Breast epithelium (tissue), 4 donors: ENCODE results near the gene CPM. TPM values are rescaled to one million over a fixed set of nuclear protein-coding genes. Genes with fewer than 3 reads are reported as not detected.

Experiments
- DNase-seq, 2 donors: peaks; one replicate each; pipeline ENCODE4 v3.0.0-alpha.2; 2019; ENCODE audit warnings: low spot score in 2 of 2
- H3K27ac ChIP-seq, 2 donors: fragments of 200-600 bp; sonication (generic) in 1 of 2; one replicate each; pipeline ENCODE4 v1.5.1; 2016 to 2019; ENCODE audit warnings: mild to moderate bottlenecking in 1 of 2
- H3K27me3 ChIP-seq, 2 donors: fragments of 200-600 bp; sonication (generic) in 1 of 2; one replicate each; pipeline versions ENCODE4 v1.5.1 to v1.6.0; 2017 to 2019; ENCODE audit warnings: control low read depth in 1 of 2, mild to moderate bottlenecking in 1 of 2
- H3K36me3 ChIP-seq: fragments of 200-600 bp; one replicate; pipeline ENCODE4 v1.5.1; 2019
- H3K4me1 ChIP-seq, 2 donors: fragments of 200-600 bp; sonication (generic); one replicate each; pipeline ENCODE4 v1.5.1; 2016 to 2019; ENCODE audit warnings: control low read depth in 1 of 2
- H3K4me3 ChIP-seq, 3 donors: fragments of 200-600 bp; sonication (generic); 1 replicate in 2 of 3; 2 replicates in 1 of 3; pipeline ENCODE4 v1.5.1; 2016 to 2019; ENCODE audit warnings: mild to moderate bottlenecking in 3 of 3, moderate library complexity in 2 of 3
- H3K9me3 ChIP-seq, 2 donors: fragments of 200-600 bp; sonication (generic) in 1 of 2; one replicate each; pipeline ENCODE4 v1.5.1; 2016 to 2019; ENCODE audit warnings: control low read depth in 1 of 2
- POLR2A ChIP-seq: fragments of 450-650 bp; IDR thresholded peaks from one replicate; pipeline ENCODE4 v1.6.1; 2016; ENCODE audit warnings: antibody characterized with exemption, mild to moderate bottlenecking, moderate library complexity
- POLR2AphosphoS5 ChIP-seq, 3 donors: sonication (generic); formaldehyde crosslinking; IDR thresholded peaks; one replicate each; pipeline ENCODE4 v1.6.1; 2017; ENCODE audit warnings: antibody characterized with exemption in 3 of 3
- intact Hi-C: fragments of 100-400 bp; cut with DNase I; formaldehyde crosslinking; loops from one replicate; pipeline ENCODE4 v1.15.1; 2023; ENCODE audit warnings: low total_unique reads
- total RNA-seq, 3 donors: library from RNA; depleted of rRNA; stranded (reverse); fragments of >200 nt; gene quantifications; one replicate each; pipeline ENCODE4 v1.1.0, GENCODE V29; 2016
- TF ChIP-seq, protein P1 (sequence below), 3 donors: fragments of 450-650 bp; IDR thresholded peaks; one replicate each; pipeline ENCODE4 v1.5.1; 2016 to 2017; ENCODE audit warnings: antibody characterized with exemption in 3 of 3, mild to moderate bottlenecking in 3 of 3, moderate library complexity in 3 of 3

The CPM gene
- total RNA-seq, 3 donors from 2014 or later, result 63.4 to 1,281 (median 78.3) TPM

GRCh38 chr12:68970951-68971350 is 38.0 kb upstream of the CPM start:
- Histone ChIP-seq H3K4me3 (no peak overlapping the region), H3K27ac (no peak overlapping the region), H3K36me3 (no peaks in the 10 kb centered on the region), H3K4me1 (no peaks in the 10 kb centered on the region), H3K9me3 (no peaks in the 10 kb centered on the region), H3K27me3 (no peaks in the 10 kb centered on the region)
- intact Hi-C loops, result no loop called here
- no peak for DNase-seq
- TF ChIP-seq, protein P1, sequence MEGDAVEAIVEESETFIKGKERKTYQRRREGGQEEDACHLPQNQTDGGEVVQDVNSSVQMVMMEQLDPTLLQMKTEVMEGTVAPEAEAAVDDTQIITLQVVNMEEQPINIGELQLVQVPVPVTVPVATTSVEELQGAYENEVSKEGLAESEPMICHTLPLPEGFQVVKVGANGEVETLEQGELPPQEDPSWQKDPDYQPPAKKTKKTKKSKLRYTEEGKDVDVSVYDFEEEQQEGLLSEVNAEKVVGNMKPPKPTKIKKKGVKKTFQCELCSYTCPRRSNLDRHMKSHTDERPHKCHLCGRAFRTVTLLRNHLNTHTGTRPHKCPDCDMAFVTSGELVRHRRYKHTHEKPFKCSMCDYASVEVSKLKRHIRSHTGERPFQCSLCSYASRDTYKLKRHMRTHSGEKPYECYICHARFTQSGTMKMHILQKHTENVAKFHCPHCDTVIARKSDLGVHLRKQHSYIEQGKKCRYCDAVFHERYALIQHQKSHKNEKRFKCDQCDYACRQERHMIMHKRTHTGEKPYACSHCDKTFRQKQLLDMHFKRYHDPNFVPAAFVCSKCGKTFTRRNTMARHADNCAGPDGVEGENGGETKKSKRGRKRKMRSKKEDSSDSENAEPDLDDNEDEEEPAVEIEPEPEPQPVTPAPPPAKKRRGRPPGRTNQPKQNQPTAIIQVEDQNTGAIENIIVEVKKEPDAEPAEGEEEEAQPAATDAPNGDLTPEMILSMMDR (IDR thresholded peaks at IDR 0.05), result no peak
- TF ChIP-seq POLR2A (no peak), POLR2AphosphoS5 (IDR thresholded peaks at IDR 0.05) (no peak)

- no peak overlapping the region for H3K4me3 ChIP-seq
- DNase-seq, result no peak
- H3K4me1 ChIP-seq, result no peaks in the 10 kb centered on the region
- intact Hi-C loops, result no loop called here
- no peak for TF ChIP-seq POLR2A
- no peak for TF ChIP-seq POLR2AphosphoS5 (IDR thresholded peaks at IDR 0.05)
- TF ChIP-seq, protein P1 (IDR thresholded peaks at IDR 0.05), result no peak
- H3K36me3 ChIP-seq, result no peaks in the 10 kb centered on the region
- H3K27me3 ChIP-seq, result no peaks in the 10 kb centered on the region
- no peak overlapping the region for H3K27ac ChIP-seq
- H3K9me3 ChIP-seq, result no peaks in the 10 kb centered on the region
Observed at GRCh38 chr12:68970306-68970705, 37.3 kb upstream of the CPM start.

- Histone ChIP-seq H3K27me3 (no peaks in the 10 kb centered on the region), H3K9me3 (no peaks in the 10 kb centered on the region), H3K27ac (no peak overlapping the region), H3K4me3 (no peak overlapping the region), H3K36me3 (no peaks in the 10 kb centered on the region), H3K4me1 (no peaks in the 10 kb centered on the region)
- no peak for DNase-seq
- TF ChIP-seq POLR2A (no peak), POLR2AphosphoS5 (IDR thresholded peaks at IDR 0.05) (no peak)
- TF ChIP-seq, protein P1 (IDR thresholded peaks at IDR 0.05), result no peak
- intact Hi-C loops, result no loop called here
Observed at GRCh38 chr12:68967046-68967445, 34.1 kb upstream of the CPM start.

GRCh38 chr12:68963856-68964745 is 31.1 kb upstream of the CPM start:
- TF ChIP-seq, protein P1 (IDR thresholded peaks at IDR 0.05), result no peak
- TF ChIP-seq POLR2AphosphoS5 (IDR thresholded peaks at IDR 0.05) (no peak), POLR2A (no peak)
- intact Hi-C loops, result no loop called here
- no peak overlapping the region for H3K27ac ChIP-seq

More at GRCh38 chr12:68963856-68964745, 31.1 kb upstream of the CPM start:
- Histone ChIP-seq H3K9me3 (no peaks in the 10 kb centered on the region), H3K27me3 (no peaks in the 10 kb centered on the region), H3K4me1 (no peaks in the 10 kb centered on the region), H3K4me3 (no peak overlapping the region), H3K36me3 (no peaks in the 10 kb centered on the region)
- DNase-seq, result no peak
